Neural cell (in vitro differentiated cells): ENCODE data around the gene WTIP. TPM values are rescaled to one million over a fixed set of nuclear protein-coding genes. Genes with fewer than 3 reads are reported as not detected.
A peak's percentile ranks its signal among the peaks of the same experiment; 100 is the strongest.

Experiments
- H2AFZ ChIP-seq: fragments of 200-600, 300-800 bp; sonication (generic), shearing (Covaris generic); 2 replicates; pipeline ENCODE4 v1.6.0; 2014; ENCODE audit warnings: low read depth, mild to moderate bottlenecking, antibody characterized with exemption, low read length, moderate library complexity
- H3F3A ChIP-seq: fragments of 200-600 bp; shearing (Covaris generic); 2 replicates; pipeline ENCODE4 v1.6.1; 2016; ENCODE audit warnings: mild to moderate bottlenecking, moderate library complexity, mixed read lengths, antibody characterized with exemption, low read length; ENCODE audit not compliant: insufficient read depth, poor library complexity, severe bottlenecking
- H3K27ac ChIP-seq: fragments of 200-600, 300-800 bp; sonication (generic), shearing (Covaris generic); 2 replicates; pipeline ENCODE4 v1.5.1; 2014; ENCODE audit warnings: mild to moderate bottlenecking, low read length, moderate library complexity
- H3K27me3 ChIP-seq: fragments of 300-800, 200-600 bp; sonication (generic), shearing (Covaris generic); 2 replicates; pipeline ENCODE4 v1.6.0; 2014; ENCODE audit warnings: mild to moderate bottlenecking, low read depth, low read length, moderate library complexity; ENCODE audit not compliant: insufficient read depth
- H3K36me3 ChIP-seq: fragments of 300-800, 200-600 bp; sonication (generic), shearing (Covaris generic); 2 replicates; pipeline ENCODE4 v1.5.1; 2014; ENCODE audit warnings: mild to moderate bottlenecking, antibody characterized with exemption, low read length, moderate library complexity; ENCODE audit not compliant: insufficient read depth
- H3K4me2 ChIP-seq: fragments of 300-800, 200-600 bp; sonication (generic), shearing (Covaris generic); 2 replicates; pipeline ENCODE4 v1.6.0; 2014; ENCODE audit warnings: mild to moderate bottlenecking, low read length
- H3K4me3 ChIP-seq: fragments of 300-800, 200-600 bp; sonication (generic), shearing (Covaris generic); 2 replicates; pipeline ENCODE4 v1.5.1; 2014; ENCODE audit warnings: mild to moderate bottlenecking, low read length, moderate library complexity
- H3K79me2 ChIP-seq: fragments of 200-600 bp; shearing (Covaris generic); replicated peaks from 2 replicates; pipeline ENCODE4 v1.6.0; 2014; ENCODE audit warnings: mild to moderate bottlenecking, low read length, moderate library complexity; ENCODE audit not compliant: insufficient read depth
- H3K9ac ChIP-seq: fragments of 300-800, 200-600 bp; sonication (generic), shearing (Covaris generic); 2 replicates; pipeline ENCODE4 v1.6.1; 2016; ENCODE audit warnings: mild to moderate bottlenecking, low read length, mixed read lengths
- H3K9me2 ChIP-seq: fragments of 200-600 bp; shearing (Covaris generic); 2 replicates; pipeline ENCODE4 v1.6.1; 2016; ENCODE audit warnings: mild to moderate bottlenecking, low read length, mixed read lengths; ENCODE audit not compliant: insufficient read depth
- H3K9me3 ChIP-seq: fragments of 200-600, 300-800 bp; sonication (generic), shearing (Covaris generic); 2 replicates; pipeline ENCODE4 v1.6.1; 2016; ENCODE audit warnings: mild to moderate bottlenecking, mixed run types, low read length, moderate library complexity, mixed read lengths
- H4K20me1 ChIP-seq: fragments of 200-600 bp; shearing (Covaris generic); 2 replicates; pipeline ENCODE4 v1.6.1; 2016; ENCODE audit warnings: mild to moderate bottlenecking, mixed run types; ENCODE audit not compliant: insufficient read depth
- EP300 ChIP-seq: fragments of 450-650 bp; conservative IDR thresholded peaks from 2 replicates; pipeline ENCODE4 v1.6.1; 2014; ENCODE audit warnings: antibody characterized with exemption, mild to moderate bottlenecking, moderate library complexity; ENCODE audit not compliant: poor library complexity, severe bottlenecking
- EZH2 ChIP-seq: fragments of 200-600, 300-800 bp; shearing (Covaris generic), sonication (generic); IDR thresholded peaks from 2 replicates; pipeline ENCODE4 v1.6.1; 2014; ENCODE audit warnings: antibody characterized with exemption, low read length, borderline replicate concordance, mild to moderate bottlenecking; ENCODE audit not compliant: insufficient read depth, poor library complexity, severe bottlenecking
- MXI1 ChIP-seq: fragments of 450-650 bp; conservative IDR thresholded peaks from 2 replicates; pipeline ENCODE4 v1.6.1; 2014; ENCODE audit warnings: antibody characterized with exemption, mild to moderate bottlenecking; ENCODE audit not compliant: poor library complexity, severe bottlenecking
- POLR2AphosphoS5 ChIP-seq: IDR thresholded peaks from 2 replicates; pipeline ENCODE4 v1.6.1; 2012
- RAD21 ChIP-seq: fragments of 450-650 bp; conservative IDR thresholded peaks from 2 replicates; pipeline ENCODE4 v1.6.1; 2014; ENCODE audit warnings: antibody characterized with exemption, mild to moderate bottlenecking, moderate library complexity
- REST ChIP-seq: IDR thresholded peaks from 2 replicates; pipeline ENCODE4 v1.6.1; 2012; ENCODE audit warnings: borderline replicate concordance
- SMC3 ChIP-seq: fragments of 450-650 bp; conservative IDR thresholded peaks from 2 replicates; pipeline ENCODE4 v1.6.1; 2014; ENCODE audit warnings: antibody characterized with exemption, mild to moderate bottlenecking, moderate library complexity; ENCODE audit not compliant: poor library complexity
- TAF1 ChIP-seq: IDR thresholded peaks from 2 replicates; pipeline ENCODE4 v1.6.1; 2012; ENCODE audit warnings: low read depth
- polyA plus RNA-seq: library from polyadenylated mRNA; depleted of rRNA; stranded (reverse); fragments of >200 nt; gene quantifications from 2 replicates; pipeline ENCODE4 v1.2.3, GENCODE V29; 2014
- TF ChIP-seq, protein P1 (sequence below): fragments of 450-650 bp; IDR thresholded peaks from 2 replicates; pipeline ENCODE4 v1.5.1; 2014; ENCODE audit warnings: antibody characterized with exemption, mild to moderate bottlenecking, moderate library complexity; ENCODE audit not compliant: poor library complexity, severe bottlenecking

Gene WTIP
- polyA plus RNA-seq, 1 donor from 2014 or later: 9.8 TPM

DNA sequence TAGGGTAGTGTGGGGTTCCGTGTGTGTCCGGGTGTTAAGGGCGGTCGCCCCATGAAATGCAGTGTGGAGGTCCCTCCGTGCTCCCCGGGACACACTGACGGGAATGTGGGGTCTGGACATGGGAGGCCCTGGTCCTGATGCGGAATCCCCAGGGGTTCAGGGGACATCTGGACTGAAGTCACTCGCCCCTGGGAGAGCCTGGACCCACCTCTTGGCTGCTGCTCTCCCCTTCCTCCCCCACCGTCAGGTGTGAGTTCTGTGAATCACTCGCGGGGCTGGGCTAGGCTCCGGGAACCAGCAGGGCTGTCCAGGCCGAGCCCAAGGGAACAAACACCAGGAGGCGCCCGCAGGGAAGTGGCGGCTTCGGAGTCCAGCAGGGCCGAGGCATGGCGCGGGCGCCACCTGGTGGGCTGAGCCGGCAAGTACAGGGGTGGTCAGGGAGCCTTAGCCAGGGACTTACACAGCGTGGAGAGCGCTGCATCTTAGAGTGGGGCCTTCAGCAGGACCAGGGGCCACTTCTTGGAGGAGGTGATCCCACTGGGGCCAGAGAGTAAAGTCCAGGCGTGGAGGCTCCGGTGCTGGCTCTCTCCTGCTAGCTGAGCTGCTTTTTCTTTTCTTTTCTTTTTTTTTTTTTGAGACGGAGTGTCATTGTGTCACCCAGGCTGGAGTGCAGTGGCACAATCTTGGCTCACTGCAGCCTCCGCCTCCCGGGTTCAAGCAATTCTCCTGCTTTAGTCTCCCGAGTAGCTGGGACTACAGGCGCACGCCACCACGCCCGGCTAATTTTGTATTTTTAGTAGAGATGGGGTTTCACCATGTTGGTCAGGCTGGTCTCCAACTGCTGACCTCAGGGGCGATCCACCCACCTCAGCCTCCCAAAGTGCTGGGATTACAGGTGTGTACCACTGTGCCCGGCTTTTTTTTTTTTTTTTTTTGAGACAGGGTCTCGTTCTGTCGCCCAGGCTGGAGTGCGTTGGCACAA, 20.1 kb downstream of the WTIP start:
- Histone ChIP-seq H3K4me3 (no peak overlapping the region), H3K27ac (no peak overlapping the region), H3K36me3 (no peaks in the 10 kb centered on the region), H3F3A (no peaks in the 10 kb centered on the region), H4K20me1 (no peaks in the 10 kb centered on the region), H3K9ac (no peak overlapping the region), H2AFZ (no peak overlapping the region), H3K27me3 (no peaks in the 10 kb centered on the region), H3K9me2 (no peaks in the 10 kb centered on the region), H3K79me2 (no peaks in the 10 kb centered on the region), H3K4me2 (no peak overlapping the region), H3K9me3 (no peaks in the 10 kb centered on the region)
- TF ChIP-seq SMC3 (peak; percentile 70), MXI1 (no peak), TAF1 (no peak), EZH2 (no peak), EP300 (no peak), POLR2AphosphoS5 (no peak), REST (no peak), RAD21 (peak; percentile 62)
- TF ChIP-seq, protein P1, sequence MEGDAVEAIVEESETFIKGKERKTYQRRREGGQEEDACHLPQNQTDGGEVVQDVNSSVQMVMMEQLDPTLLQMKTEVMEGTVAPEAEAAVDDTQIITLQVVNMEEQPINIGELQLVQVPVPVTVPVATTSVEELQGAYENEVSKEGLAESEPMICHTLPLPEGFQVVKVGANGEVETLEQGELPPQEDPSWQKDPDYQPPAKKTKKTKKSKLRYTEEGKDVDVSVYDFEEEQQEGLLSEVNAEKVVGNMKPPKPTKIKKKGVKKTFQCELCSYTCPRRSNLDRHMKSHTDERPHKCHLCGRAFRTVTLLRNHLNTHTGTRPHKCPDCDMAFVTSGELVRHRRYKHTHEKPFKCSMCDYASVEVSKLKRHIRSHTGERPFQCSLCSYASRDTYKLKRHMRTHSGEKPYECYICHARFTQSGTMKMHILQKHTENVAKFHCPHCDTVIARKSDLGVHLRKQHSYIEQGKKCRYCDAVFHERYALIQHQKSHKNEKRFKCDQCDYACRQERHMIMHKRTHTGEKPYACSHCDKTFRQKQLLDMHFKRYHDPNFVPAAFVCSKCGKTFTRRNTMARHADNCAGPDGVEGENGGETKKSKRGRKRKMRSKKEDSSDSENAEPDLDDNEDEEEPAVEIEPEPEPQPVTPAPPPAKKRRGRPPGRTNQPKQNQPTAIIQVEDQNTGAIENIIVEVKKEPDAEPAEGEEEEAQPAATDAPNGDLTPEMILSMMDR: peak; percentile 78

DNA sequence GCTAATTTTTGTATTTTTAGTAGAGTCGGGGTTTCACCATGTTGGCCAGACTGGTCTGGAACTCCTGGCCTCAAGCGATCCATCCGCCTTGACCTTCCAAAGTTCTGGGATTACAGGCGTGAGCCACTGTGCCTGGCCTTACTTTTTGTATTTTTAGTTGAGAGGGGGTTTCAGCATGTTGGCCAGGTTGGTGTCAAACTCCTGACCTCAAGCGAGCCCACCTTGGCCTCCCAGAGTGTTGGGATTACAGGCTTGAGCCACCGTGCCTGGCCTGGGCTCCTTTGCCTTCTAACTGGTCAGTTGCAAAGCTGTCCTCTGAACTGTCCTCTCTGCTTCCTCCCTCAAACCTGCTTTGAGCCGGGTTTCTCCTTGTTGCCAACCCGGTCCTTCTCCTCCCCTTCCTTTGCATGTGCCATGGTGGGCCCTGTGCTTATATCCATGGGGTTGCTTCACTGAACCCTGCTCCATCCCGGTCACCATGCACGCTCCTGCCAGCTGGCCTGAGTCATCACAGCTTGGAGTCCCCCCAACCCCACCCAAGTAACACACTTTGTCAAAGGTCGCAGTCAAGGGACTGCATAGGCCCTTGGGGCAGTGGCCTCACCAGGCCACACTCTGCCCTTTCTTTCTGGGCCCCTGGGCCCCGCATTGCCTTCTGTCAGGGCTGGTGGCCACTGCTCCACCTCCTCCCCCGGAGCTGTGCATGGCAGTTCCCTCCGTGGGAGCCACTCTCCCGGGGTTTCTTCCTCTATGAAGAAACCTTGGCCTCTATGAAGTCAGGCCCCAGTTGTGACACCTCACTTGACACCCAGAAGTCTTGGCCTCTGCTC, 21.2 kb downstream of the WTIP start:
- Histone ChIP-seq H3K79me2 (no peaks in the 10 kb centered on the region), H3K27ac (no peak overlapping the region), H4K20me1 (no peaks in the 10 kb centered on the region), H3K4me3 (no peak overlapping the region), H2AFZ (no peak overlapping the region), H3K9me2 (no peaks in the 10 kb centered on the region), H3K36me3 (no peaks in the 10 kb centered on the region), H3K4me2 (no peak overlapping the region), H3K27me3 (no peaks in the 10 kb centered on the region), H3K9ac (no peak overlapping the region), H3F3A (no peaks in the 10 kb centered on the region), H3K9me3 (no peaks in the 10 kb centered on the region)
- no peak for TF ChIP-seq EZH2
- TF ChIP-seq RAD21: no peak
- TF ChIP-seq TAF1: no peak
- no peak for TF ChIP-seq REST
- TF ChIP-seq, protein P1: no peak
- TF ChIP-seq MXI1: no peak
- no peak for TF ChIP-seq POLR2AphosphoS5
- TF ChIP-seq SMC3: no peak
- no peak for TF ChIP-seq EP300
